Activated T-cell treated with anti-CD3 and anti-CD28 coated beads, Interleukin-2, amount 50 U/mL, for 72 hours (primary cell): Measurements from ENCODE around the gene PDE3B. TPM values are rescaled to one million over a fixed set of nuclear protein-coding genes. Genes with fewer than 3 reads are reported as not detected.
"Not testable (repeated sequence)": the region's sequence is repeated elsewhere in the genome, so short reads cannot be mapped to it uniquely, and the experiment has no call there.

Source experiments
- ATAC-seq, 2 donors: fragments of 150-1000 bp; cut with Tn5 transposase; replicated peaks in 1 of 2; 2 replicates each; pipeline ENCODE4 v1.10.0; 2021; ENCODE audit warnings: moderate library complexity in 2 of 2, mild to moderate bottlenecking in 1 of 2
- DNase-seq, 2 donors: peaks; one replicate each; pipeline ENCODE4 v3.0.0; 2021 to 2022; ENCODE audit warnings: mixed read lengths in 1 of 2
- H3K27ac Mint-ChIP-seq: one replicate; pipeline ENCODE4 v1.8.0; 2022; ENCODE audit warnings: mild to moderate bottlenecking, moderate library complexity, mixed read lengths
- H3K27me3 Mint-ChIP-seq: one replicate; pipeline ENCODE4 v1.8.0; 2022; ENCODE audit warnings: low read depth, mixed read lengths
- H3K36me3 Mint-ChIP-seq, 2 donors: one replicate each; pipeline ENCODE4 v1.8.0; 2022; ENCODE audit warnings: mixed read lengths in 2 of 2, mild to moderate bottlenecking in 1 of 2; ENCODE audit not compliant: insufficient read depth in 2 of 2
- H3K4me1 Mint-ChIP-seq: one replicate; pipeline ENCODE4 v1.8.0; 2022; ENCODE audit warnings: low read depth, mixed read lengths
- H3K4me3 Mint-ChIP-seq, 2 donors: one replicate each; pipeline ENCODE4 v1.8.0; 2022; ENCODE audit warnings: mild to moderate bottlenecking in 2 of 2, mixed read lengths in 2 of 2, moderate library complexity in 2 of 2
- H3K9me3 Mint-ChIP-seq, 2 donors: one replicate each; pipeline ENCODE4 v1.8.0; 2022; ENCODE audit warnings: mixed read lengths in 2 of 2
- total RNA-seq, 2 donors: library from RNA; stranded (reverse); gene quantifications; one replicate each; pipeline ENCODE4 v1.2.3, GENCODE V29; 2022

PDE3B gene
- total RNA-seq, 2 donors from 2014 or later: 79.2 to 92.1 TPM

DNA sequence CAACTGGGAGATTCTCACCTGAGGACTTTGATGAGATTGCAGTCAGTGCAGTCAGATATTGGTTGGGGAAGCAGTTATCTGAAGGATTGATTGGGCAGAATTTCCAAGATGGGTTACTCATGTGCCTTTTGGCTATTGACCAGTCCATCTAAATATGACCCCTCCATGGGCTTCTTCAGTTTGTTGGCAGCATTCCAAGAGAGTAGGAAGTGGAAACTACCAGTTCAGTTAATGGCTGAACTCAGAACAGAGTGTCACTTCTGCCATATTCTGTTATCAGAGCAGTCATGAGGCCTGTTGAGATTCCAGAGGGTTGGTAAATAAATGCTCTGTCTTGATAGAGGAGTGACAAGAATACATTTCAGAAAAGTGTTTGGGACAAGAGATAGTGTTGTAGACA, 177.4 kb downstream of the PDE3B start:
- Mint-ChIP-seq H3K27me3 (no peaks in the 10 kb centered on the region), H3K36me3 (peaks cover 28 to 58% of the 10 kb centered on the region in 2 donors), H3K4me3 (no peak overlapping the region), H3K4me1 (peaks cover 3% of the 10 kb centered on the region), H3K9me3 (peaks cover 12 to 19% of the 10 kb centered on the region in 2 donors), H3K27ac (no peak overlapping the region)
- DNase-seq (no peak), ATAC-seq (no peak)

DNA sequence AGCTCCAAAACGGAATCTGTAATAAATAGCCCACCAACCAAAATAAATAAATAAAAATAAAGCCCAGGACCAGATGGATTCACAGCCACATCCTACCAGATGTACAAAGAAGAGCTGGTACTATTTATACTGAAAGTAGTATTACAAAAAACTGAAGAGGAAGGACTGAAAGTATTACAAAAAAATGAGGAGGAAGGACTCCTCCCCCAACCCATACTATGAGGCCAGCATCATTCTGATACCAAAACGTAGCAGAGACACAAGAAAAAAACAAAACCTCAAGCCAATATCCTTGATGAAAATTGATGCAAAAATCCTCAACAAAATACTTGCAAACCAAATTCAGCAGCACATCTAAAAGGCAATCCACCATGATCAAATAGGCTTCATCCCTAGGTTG, 183.0 kb downstream of the PDE3B start:
- peak overlapping the region; percentile 87 for H3K27ac Mint-ChIP-seq

DNA sequence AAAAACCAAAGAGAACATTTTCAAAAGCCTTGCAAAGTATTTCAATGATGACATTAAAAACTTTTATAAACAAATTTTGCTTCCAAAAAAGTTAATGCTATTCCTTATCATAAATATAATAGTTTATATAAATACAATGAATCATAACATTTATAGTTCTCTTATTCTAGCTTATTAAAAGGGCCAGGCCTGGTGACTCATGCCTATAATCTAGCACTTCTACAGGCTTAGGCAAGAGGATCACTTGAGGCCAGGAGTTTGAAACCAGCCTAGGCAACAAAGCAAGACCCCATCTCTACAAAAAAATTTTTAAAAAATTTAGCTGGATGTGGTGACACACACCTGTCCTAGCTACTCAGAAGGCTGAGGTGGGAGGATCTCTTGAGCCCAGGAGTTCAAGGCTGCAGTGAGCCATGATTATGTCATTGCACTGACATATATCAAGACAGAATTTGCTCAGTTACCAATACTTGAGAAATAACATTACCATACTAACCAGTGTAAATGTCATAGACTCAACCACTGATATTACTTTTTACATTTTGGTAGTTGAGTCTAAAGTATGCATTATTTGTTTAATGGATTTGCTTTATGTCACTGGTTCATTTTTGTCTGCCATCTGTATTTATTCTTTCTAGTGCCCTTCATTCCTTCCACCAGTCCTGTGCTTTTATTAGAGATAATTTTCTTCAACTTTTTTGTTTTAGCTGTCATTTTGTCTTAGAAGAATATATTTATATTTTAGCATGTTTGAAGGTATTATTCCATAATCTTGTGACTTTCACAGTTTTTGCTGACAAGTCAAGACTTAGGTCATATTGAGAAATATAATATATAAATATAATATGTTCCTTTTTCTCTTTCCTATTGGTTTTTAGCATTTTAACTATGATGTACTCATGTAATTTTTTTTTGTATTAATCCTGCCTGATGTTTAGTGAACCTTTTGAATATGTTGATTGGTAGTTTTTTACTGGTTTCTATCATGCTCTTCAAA, 192.2 kb downstream of the PDE3B start:
- peak; percentile 59 to 66 for ATAC-seq
- peaks cover 9 to 30% of the 10 kb centered on the region in 2 donors for H3K36me3 Mint-ChIP-seq
- peak in 1 of 2 donors; percentile 14 for DNase-seq
- H3K4me1 Mint-ChIP-seq: no peaks in the 10 kb centered on the region
- H3K4me3 Mint-ChIP-seq: no peak overlapping the region
- no peaks in the 10 kb centered on the region for H3K9me3 Mint-ChIP-seq
- H3K27ac Mint-ChIP-seq: peak overlapping the region; percentile 49
- no peaks in the 10 kb centered on the region for H3K27me3 Mint-ChIP-seq

More for the DNA sequence above, 183.0 kb downstream of the PDE3B start:
- Mint-ChIP-seq H3K4me3 (no peak overlapping the region), H3K4me1 (peaks cover 9% of the 10 kb centered on the region), H3K36me3 (peaks cover 41 to 53% of the 10 kb centered on the region in 2 donors), H3K27me3 (no peaks in the 10 kb centered on the region), H3K9me3 (peaks cover 24 to 39% of the 10 kb centered on the region in 2 donors)
- ATAC-seq (peak in 1 of 2 donors; percentile 50), DNase-seq (no peak)

- H3K36me3 Mint-ChIP-seq: peaks cover 16 to 52% of the 10 kb centered on the region in 2 donors
- no peak overlapping the region for H3K27ac Mint-ChIP-seq
Observed at GRCh38 chr11:14842002-14842401, 198.4 kb downstream of the PDE3B start.

GRCh38 chr11:14852571-14853177, 209.1 kb downstream of the PDE3B start:
- H3K27ac Mint-ChIP-seq: peak overlapping the region; percentile 92
- peaks cover 41% of the 10 kb centered on the region for H3K4me1 Mint-ChIP-seq
- peaks cover 3 to 6% of the 10 kb centered on the region in 2 donors for H3K9me3 Mint-ChIP-seq
- ATAC-seq (peak; percentile 74 to 76), DNase-seq (peak; percentile 22 to 35)
- peaks cover 18 to 57% of the 10 kb centered on the region in 2 donors for H3K36me3 Mint-ChIP-seq
- no peaks in the 10 kb centered on the region for H3K27me3 Mint-ChIP-seq
- H3K4me3 Mint-ChIP-seq: peak overlapping the region; percentile 12 to 62

More at GRCh38 chr11:14842002-14842401, 198.4 kb downstream of the PDE3B start:
- Mint-ChIP-seq H3K27me3 (no peaks in the 10 kb centered on the region), H3K4me3 (no peak overlapping the region), H3K4me1 (no peaks in the 10 kb centered on the region), H3K9me3 (peaks cover 1 to 4% of the 10 kb centered on the region in 2 donors)
- ATAC-seq: no peak
- no peak for DNase-seq

DNA sequence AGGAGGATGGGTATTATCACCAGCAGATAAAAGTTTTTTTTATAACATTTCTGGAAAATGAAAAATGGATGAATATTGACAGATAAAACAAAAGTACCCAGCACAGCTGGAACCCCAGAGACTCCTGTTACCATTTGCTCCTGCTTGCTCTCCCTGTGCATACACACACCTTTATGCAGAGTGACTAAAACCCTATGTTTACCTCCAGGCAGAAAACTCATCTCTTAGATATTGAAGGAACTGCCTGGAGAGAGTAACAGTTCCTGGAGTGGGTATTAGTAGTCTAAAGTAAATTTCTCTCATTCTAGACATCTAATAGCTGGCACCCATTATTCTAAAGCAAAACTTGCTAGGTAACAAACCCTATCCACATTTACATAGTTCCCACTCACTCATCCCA, 210.5 kb downstream of the PDE3B start:
- H3K27ac Mint-ChIP-seq: peak overlapping the region; percentile 92
- DNase-seq (no peak), ATAC-seq (no peak)
- H3K36me3 Mint-ChIP-seq: peaks cover 18 to 53% of the 10 kb centered on the region in 2 donors
- peaks cover 3 to 6% of the 10 kb centered on the region in 2 donors for H3K9me3 Mint-ChIP-seq
- no peaks in the 10 kb centered on the region for H3K27me3 Mint-ChIP-seq
- H3K4me3 Mint-ChIP-seq: no peak overlapping the region
- H3K4me1 Mint-ChIP-seq: peaks cover 44% of the 10 kb centered on the region

DNA sequence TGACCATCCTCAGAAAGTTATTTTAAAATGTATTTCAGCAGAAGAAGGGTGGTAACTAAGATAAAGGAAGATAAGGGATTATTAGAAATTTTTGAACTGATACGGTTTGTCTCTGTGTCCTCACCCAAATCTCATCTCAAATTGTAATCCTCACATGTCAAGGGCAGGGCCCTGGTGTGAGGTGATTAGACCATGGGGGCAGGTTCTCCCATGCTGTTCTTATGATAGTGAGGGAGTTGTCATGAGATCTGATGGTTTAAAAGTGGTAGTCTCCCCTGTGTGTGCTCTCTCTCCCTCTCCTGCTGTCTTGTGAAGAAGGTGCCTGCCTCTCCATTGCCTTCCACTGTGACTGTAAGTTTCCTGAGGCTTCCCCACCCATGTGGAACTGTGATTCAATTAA, 212.3 kb downstream of the PDE3B start:
- Mint-ChIP-seq H3K36me3 (peaks cover 18 to 53% of the 10 kb centered on the region in 2 donors), H3K9me3 (peaks cover 3 to 6% of the 10 kb centered on the region in 2 donors), H3K27me3 (no peaks in the 10 kb centered on the region), H3K4me3 (no peak overlapping the region), H3K4me1 (peaks cover 42% of the 10 kb centered on the region), H3K27ac (peak overlapping the region; percentile 95)
- DNase-seq (no peak), ATAC-seq (no peak)

- Mint-ChIP-seq H3K27me3 (no peaks in the 10 kb centered on the region), H3K36me3 (peaks cover 22 to 53% of the 10 kb centered on the region in 2 donors), H3K9me3 (peaks cover 3 to 6% of the 10 kb centered on the region in 2 donors), H3K4me3 (no peak overlapping the region), H3K27ac (peak overlapping the region; percentile 12), H3K4me1 (peaks cover 28% of the 10 kb centered on the region)
- ATAC-seq (no peak), DNase-seq (no peak)
Observed at GRCh38 chr11:14857621-14858020, 214.0 kb downstream of the PDE3B start.

GRCh38 chr11:14858404-14858803, 214.8 kb downstream of the PDE3B start:
- H3K9me3 Mint-ChIP-seq: peaks cover 9 to 11% of the 10 kb centered on the region in 2 donors
- H3K27ac Mint-ChIP-seq: no peak overlapping the region
- DNase-seq: no peak
- H3K36me3 Mint-ChIP-seq: peaks cover 25 to 50% of the 10 kb centered on the region in 2 donors
- H3K4me3 Mint-ChIP-seq: no peak overlapping the region
- peak in 1 of 2 donors; percentile 51 for ATAC-seq
- no peaks in the 10 kb centered on the region for H3K27me3 Mint-ChIP-seq
- H3K4me1 Mint-ChIP-seq: peaks cover 21% of the 10 kb centered on the region

- peaks cover 16 to 19% of the 10 kb centered on the region in 2 donors for H3K9me3 Mint-ChIP-seq
- no peaks in the 10 kb centered on the region for H3K27me3 Mint-ChIP-seq
- ATAC-seq (no peak), DNase-seq (no peak)
- no peak overlapping the region for H3K4me3 Mint-ChIP-seq
- no peak overlapping the region for H3K27ac Mint-ChIP-seq
- H3K4me1 Mint-ChIP-seq: peaks cover 23% of the 10 kb centered on the region
- H3K36me3 Mint-ChIP-seq: peaks cover 32 to 49% of the 10 kb centered on the region in 2 donors
Observed at GRCh38 chr11:14860511-14860910, 216.9 kb downstream of the PDE3B start.

DNA sequence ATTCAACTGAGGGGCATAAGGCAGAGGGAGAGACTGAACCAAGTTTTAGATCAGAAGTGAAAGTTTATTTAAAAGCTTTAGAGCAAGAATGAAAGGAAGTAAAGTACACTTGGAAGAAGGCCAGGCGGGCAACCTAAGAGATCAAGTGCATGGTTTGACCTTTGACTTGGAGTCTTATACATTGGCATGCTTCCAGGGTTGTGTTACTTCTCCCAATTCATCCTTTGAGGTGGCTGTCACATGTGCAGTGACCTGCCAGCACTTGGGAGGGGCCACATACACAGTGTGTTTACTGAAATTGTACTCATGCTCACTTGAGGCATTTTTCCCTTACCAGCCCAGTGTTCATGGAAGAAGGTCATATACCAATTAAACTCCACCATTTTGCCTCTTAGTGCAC, 218.1 kb downstream of the PDE3B start:
- Mint-ChIP-seq H3K4me1 (peaks cover 29% of the 10 kb centered on the region), H3K27me3 (no peaks in the 10 kb centered on the region), H3K27ac (peak overlapping the region; percentile 60), H3K9me3 (peaks cover 15 to 17% of the 10 kb centered on the region in 2 donors), H3K36me3 (peaks cover 26 to 39% of the 10 kb centered on the region in 2 donors), H3K4me3 (no peak overlapping the region)
- DNase-seq (no peak), ATAC-seq (no peak)

DNA sequence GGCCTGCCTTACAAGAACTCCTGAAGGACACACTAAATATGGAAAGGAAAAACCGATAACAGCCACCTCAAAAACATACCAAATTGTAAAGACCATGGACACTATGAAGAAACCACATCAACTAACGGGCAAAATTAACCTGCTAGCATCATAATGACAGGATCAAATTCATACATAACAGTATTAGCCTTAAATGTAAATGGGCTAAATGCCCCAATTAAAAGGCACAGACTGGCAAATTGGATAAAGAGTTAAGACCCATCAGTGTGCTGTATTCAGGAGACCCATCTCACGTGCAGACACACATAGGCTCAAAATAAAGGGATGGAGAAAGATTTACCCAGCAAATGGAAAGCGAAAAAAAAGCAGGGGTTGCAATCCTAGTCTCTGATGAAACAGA, 220.2 kb downstream of the PDE3B start:
- ATAC-seq, DNase-seq, H3K27me3 Mint-ChIP-seq, H3K27ac Mint-ChIP-seq, H3K4me3 Mint-ChIP-seq: not testable (repeated sequence)
- Mint-ChIP-seq H3K9me3 (peaks cover 15 to 17% of the 10 kb centered on the region in 2 donors), H3K4me1 (peaks cover 25% of the 10 kb centered on the region), H3K36me3 (peaks cover 30 to 36% of the 10 kb centered on the region in 2 donors)

GRCh38 chr11:14872032-14872431, 228.4 kb downstream of the PDE3B start:
- Mint-ChIP-seq H3K9me3 (peaks cover 0 to 2% of the 10 kb centered on the region in 2 donors), H3K4me1 (peaks cover 17% of the 10 kb centered on the region), H3K36me3 (peaks cover 19 to 21% of the 10 kb centered on the region in 2 donors), H3K27me3 (no peaks in the 10 kb centered on the region), H3K4me3 (peak overlapping the region in 1 of 2 donors; percentile 4), H3K27ac (peak overlapping the region; percentile 84)
- peak; percentile 62 to 78 for ATAC-seq
- no peak for DNase-seq
